ENCODE results near the gene MACIR. TPM values are rescaled to one million over a fixed set of nuclear protein-coding genes. Genes with fewer than 3 reads are reported as not detected.

The MACIR gene
- total RNA-seq, 6 experiments from 2014 or later, result 0.37 to 1.9 (median 0.75) TPM

- no peaks in the 10 kb centered on the region for H3K4me1 ChIP-seq
- DNase-seq (no peak), ATAC-seq (no peak)
- no peaks in the 10 kb centered on the region for H3K36me3 ChIP-seq
- no peak overlapping the region for H3K27ac ChIP-seq
- no peak overlapping the region for H3K4me3 ChIP-seq
- H3K27me3 ChIP-seq, result no peaks in the 10 kb centered on the region
- no peaks in the 10 kb centered on the region for H3K9me3 ChIP-seq
- intact Hi-C loops (cut with DNase I), result no loop called here
- WGBS (ENCODE audit: insufficient coverage, low coverage, low lambda C conversion rate, missing lambda C conversion rate), result 44% methylated on average over 5 of the region's 5 CpGs
- TF ChIP-seq CTCF (IDR thresholded peaks at IDR 0.05) (no peak), POLR2A (IDR thresholded peaks at IDR 0.05) (no peak)
Measured at GRCh38 chr5:103294906-103295305, 36.3 kb downstream of the MACIR start.

- H3K36me3 ChIP-seq, result no peaks in the 10 kb centered on the region
- TF ChIP-seq CTCF (IDR thresholded peaks at IDR 0.05) (no peak), POLR2A (IDR thresholded peaks at IDR 0.05) (no peak)
- DNase-seq, result no peak
- no peak overlapping the region for H3K27ac ChIP-seq
- no peaks in the 10 kb centered on the region for H3K27me3 ChIP-seq
- ATAC-seq, result no peak
- no peaks in the 10 kb centered on the region for H3K4me1 ChIP-seq
- H3K9me3 ChIP-seq, result no peaks in the 10 kb centered on the region
- H3K4me3 ChIP-seq, result no peak overlapping the region
- intact Hi-C loops (cut with DNase I), result no loop called here
- WGBS (ENCODE audit: insufficient coverage, low coverage, low lambda C conversion rate, missing lambda C conversion rate), result 72% methylated on average over 5 of the region's 5 CpGs
Measured at GRCh38 chr5:103295424-103295823, 36.9 kb downstream of the MACIR start.

GRCh38 chr5:103295871-103296270 is 37.3 kb downstream of the MACIR start:
- intact Hi-C loops (cut with DNase I), result no loop called here

GRCh38 chr5:103298117-103298516 is 39.6 kb downstream of the MACIR start:
- Histone ChIP-seq H3K27ac (no peak overlapping the region), H3K4me1 (no peaks in the 10 kb centered on the region), H3K4me3 (no peak overlapping the region), H3K36me3 (no peaks in the 10 kb centered on the region), H3K9me3 (no peaks in the 10 kb centered on the region), H3K27me3 (no peaks in the 10 kb centered on the region)
- TF ChIP-seq POLR2A (IDR thresholded peaks at IDR 0.05), result no peak
- no peak for TF ChIP-seq CTCF (IDR thresholded peaks at IDR 0.05)
- 85% methylated on average over 1 of the region's 1 CpG for WGBS (ENCODE audit: insufficient coverage, low coverage, low lambda C conversion rate, missing lambda C conversion rate)
- no peak for DNase-seq
- no peak for ATAC-seq
- intact Hi-C loops (cut with DNase I), result no loop called here

More at GRCh38 chr5:103295871-103296270, 37.3 kb downstream of the MACIR start:
- ATAC-seq (no peak), DNase-seq (no peak)
- Histone ChIP-seq H3K9me3 (no peaks in the 10 kb centered on the region), H3K27ac (no peak overlapping the region), H3K4me1 (no peaks in the 10 kb centered on the region), H3K36me3 (no peaks in the 10 kb centered on the region), H3K4me3 (no peak overlapping the region), H3K27me3 (no peaks in the 10 kb centered on the region)
- 89% methylated on average over 3 of the region's 3 CpGs for WGBS (ENCODE audit: insufficient coverage, low coverage, low lambda C conversion rate, missing lambda C conversion rate)
- TF ChIP-seq POLR2A (IDR thresholded peaks at IDR 0.05) (no peak), CTCF (IDR thresholded peaks at IDR 0.05) (no peak)

GRCh38 chr5:103298607-103299188 is 40.1 kb downstream of the MACIR start:
- intact Hi-C loops (cut with DNase I), result no loop called here
- no peak overlapping the region for H3K4me3 ChIP-seq
- H3K9me3 ChIP-seq, result no peaks in the 10 kb centered on the region
- H3K27me3 ChIP-seq, result no peaks in the 10 kb centered on the region
- DNase-seq (no peak), ATAC-seq (no peak)
- H3K27ac ChIP-seq, result no peak overlapping the region
- no peaks in the 10 kb centered on the region for H3K4me1 ChIP-seq
- TF ChIP-seq CTCF (IDR thresholded peaks at IDR 0.05) (no peak), POLR2A (IDR thresholded peaks at IDR 0.05) (no peak)
- WGBS (ENCODE audit: insufficient coverage, low coverage, low lambda C conversion rate, missing lambda C conversion rate), result 56% methylated on average over 4 of the region's 4 CpGs
- no peaks in the 10 kb centered on the region for H3K36me3 ChIP-seq
